OCI-LY7 (cell line): ENCODE results near the gene SGPL1. TPM values are rescaled to one million over a fixed set of nuclear protein-coding genes. Genes with fewer than 3 reads are reported as not detected.

Source experiments
- BruUV-seq: library from RNA; stranded (reverse); fragments of 400-500 nt; replicated peaks from 2 replicates; lab custom pipeline; 2021; lab: Mats Ljungman, UMichigan
- CTCF ChIA-PET: fragments of 300-600 bp; sonication (Branson Sonifier 250); formaldehyde crosslinking; loops from one replicate; lab custom pipeline; 2022; ENCODE audit warnings: antibody characterized with exemption; ENCODE audit not compliant: unreplicated experiment; lab: Charles Lee
- POLR2A ChIA-PET: fragments of 300-600 bp; sonication (Branson Sonifier 250); formaldehyde crosslinking; loops from one replicate; lab custom pipeline; 2022; ENCODE audit warnings: antibody characterized with exemption; lab: Charles Lee
- DNase-seq: peaks from one replicate; pipeline ENCODE4 v3.0.0-alpha.2; 2015; ENCODE audit warnings: low spot score
- H2AFZ ChIP-seq: fragments of 200-600 bp; sonication (generic), shearing (Covaris generic); 2 replicates; pipeline ENCODE4 v1.6.1; 2014; ENCODE audit warnings: mild to moderate bottlenecking, antibody characterized with exemption, low read length, moderate library complexity
- H3K27ac ChIP-seq: fragments of 200-600 bp; sonication (generic); 2 replicates; pipeline ENCODE4 v1.5.1; 2014; ENCODE audit warnings: mixed run types, low read depth, mild to moderate bottlenecking, moderate library complexity, low read length, inconsistent platforms; ENCODE audit not compliant: poor library complexity, severe bottlenecking
- H3K36me3 ChIP-seq: fragments of 200-600 bp; sonication (generic); 2 replicates; pipeline ENCODE4 v1.6.1; 2014; ENCODE audit warnings: mild to moderate bottlenecking, antibody characterized with exemption, low read length, moderate library complexity, mixed read lengths; ENCODE audit not compliant: insufficient read depth
- H3K4me1 ChIP-seq: fragments of 200-600 bp; sonication (generic); 2 replicates; pipeline ENCODE4 v1.5.1; 2014; ENCODE audit warnings: mild to moderate bottlenecking, low read length; ENCODE audit not compliant: insufficient read depth, poor library complexity, severe bottlenecking
- H3K4me2 ChIP-seq: fragments of 200-600 bp; sonication (generic); 2 replicates; pipeline ENCODE4 v1.6.1; 2014; ENCODE audit warnings: mild to moderate bottlenecking, low read length
- H3K4me3 ChIP-seq: fragments of 200-600 bp; sonication (generic); 2 replicates; pipeline ENCODE4 v1.5.1; 2014; ENCODE audit warnings: mild to moderate bottlenecking, low read depth, low read length; ENCODE audit not compliant: poor library complexity, severe bottlenecking
- H3K79me2 ChIP-seq: fragments of 200-600 bp; sonication (generic); 2 replicates; pipeline ENCODE4 v1.6.1; 2016; ENCODE audit warnings: low read depth, mild to moderate bottlenecking, low read length, moderate library complexity, mixed read lengths; ENCODE audit not compliant: insufficient read depth
- H3K9me2 ChIP-seq: fragments of 200-600 bp; sonication (generic); 2 replicates; pipeline ENCODE4 v1.6.1; 2016; ENCODE audit warnings: mild to moderate bottlenecking, low read length, mixed read lengths; ENCODE audit not compliant: insufficient read depth
- H3K9me3 ChIP-seq: fragments of 200-600 bp; sonication (generic); 2 replicates; pipeline ENCODE4 v1.6.1; 2014; ENCODE audit warnings: mild to moderate bottlenecking, mixed run types, low read length, mixed read lengths
- H4K20me1 ChIP-seq: fragments of 200-600 bp; sonication (generic); 2 replicates; pipeline ENCODE4 v1.6.1; 2014; ENCODE audit warnings: mild to moderate bottlenecking, antibody characterized with exemption, low read length, moderate library complexity, mixed read lengths; ENCODE audit not compliant: insufficient read depth
- CTCF ChIP-seq: fragments of 200-600 bp; sonication (generic); conservative IDR thresholded peaks from 2 replicates; pipeline ENCODE4 v1.5.1; 2014; ENCODE audit warnings: mild to moderate bottlenecking, antibody characterized with exemption, low read length, moderate library complexity, mixed read lengths
- EZH2phosphoT487 ChIP-seq: fragments of 200-600 bp; sonication (generic); IDR thresholded peaks from 2 replicates; pipeline ENCODE4 v1.6.1; 2018; ENCODE audit warnings: low read depth, borderline replicate concordance, mild to moderate bottlenecking, mixed run types, antibody characterized with exemption, low read length, moderate library complexity, mixed read lengths
- intact Hi-C: fragments of 100-400 bp; cut with micrococcal nuclease; formaldehyde crosslinking; loops from one replicate; pipeline ENCODE4 v1.10.0; 2022; ENCODE audit not compliant: unreplicated experiment
- total RNA-seq, 2 experiments: library from RNA; depleted of rRNA in 1 of 2; stranded (reverse); fragments of >200 nt in 1 of 2; shearing (Covaris generic) in 1 of 2; gene quantifications; 2 replicates each; pipeline ENCODE4 v1.2.3, GENCODE V29; 2014 to 2022

SGPL1 gene
- total RNA-seq, 2 experiments from 2014 or later, result 11.7 to 25.1 TPM

GRCh38 chr10:70833601-70834000, 17.9 kb downstream of the SGPL1 start:
- TF ChIP-seq CTCF (no peak), EZH2phosphoT487 (no peak)
- Histone ChIP-seq H3K4me3 (no peak overlapping the region), H3K9me3 (peaks cover 6% of the 10 kb centered on the region; the same call in 1 of the 2 replicates), H4K20me1 (peaks cover 4% of the 10 kb centered on the region; the same call in 1 of the 2 replicates), H3K9me2 (no peaks in the 10 kb centered on the region), H3K36me3 (peaks cover 14% of the 10 kb centered on the region), H3K79me2 (no peaks in the 10 kb centered on the region), H3K4me1 (no peaks in the 10 kb centered on the region), H3K27ac (no peak overlapping the region), H2AFZ (no peak overlapping the region), H3K4me2 (no peak overlapping the region)
- BruUV-seq, result no TSS peak
- CTCF ChIA-PET, result no interaction called here
- no peak for DNase-seq
- POLR2A ChIA-PET, result no interaction called here
- intact Hi-C loops, result no loop called here

GRCh38 chr10:70834021-70834420, 18.3 kb downstream of the SGPL1 start:
- no peak overlapping the region for H3K27ac ChIP-seq
- H3K36me3 ChIP-seq, result peaks cover 17% of the 10 kb centered on the region
- no peaks in the 10 kb centered on the region for H3K79me2 ChIP-seq
- H3K9me2 ChIP-seq, result no peaks in the 10 kb centered on the region
- intact Hi-C loops, result no loop called here
- no peak overlapping the region for H3K4me2 ChIP-seq
- TF ChIP-seq EZH2phosphoT487 (no peak), CTCF (no peak)
- no TSS peak for BruUV-seq
- H3K9me3 ChIP-seq, result peaks cover 6% of the 10 kb centered on the region; the same call in 1 of the 2 replicates
- no peak overlapping the region for H2AFZ ChIP-seq
- DNase-seq, result no peak
- ChIA-PET POLR2A (no interaction called here), CTCF (interaction anchor here (0.6 kb wide), 1 partner anchor 16 kb away, joined by 5 read pairs; no protein-coding TSS in a partner anchor)
- no peaks in the 10 kb centered on the region for H3K4me1 ChIP-seq
- H4K20me1 ChIP-seq, result peaks cover 4% of the 10 kb centered on the region; the same call in 1 of the 2 replicates
- H3K4me3 ChIP-seq, result no peak overlapping the region

DNA sequence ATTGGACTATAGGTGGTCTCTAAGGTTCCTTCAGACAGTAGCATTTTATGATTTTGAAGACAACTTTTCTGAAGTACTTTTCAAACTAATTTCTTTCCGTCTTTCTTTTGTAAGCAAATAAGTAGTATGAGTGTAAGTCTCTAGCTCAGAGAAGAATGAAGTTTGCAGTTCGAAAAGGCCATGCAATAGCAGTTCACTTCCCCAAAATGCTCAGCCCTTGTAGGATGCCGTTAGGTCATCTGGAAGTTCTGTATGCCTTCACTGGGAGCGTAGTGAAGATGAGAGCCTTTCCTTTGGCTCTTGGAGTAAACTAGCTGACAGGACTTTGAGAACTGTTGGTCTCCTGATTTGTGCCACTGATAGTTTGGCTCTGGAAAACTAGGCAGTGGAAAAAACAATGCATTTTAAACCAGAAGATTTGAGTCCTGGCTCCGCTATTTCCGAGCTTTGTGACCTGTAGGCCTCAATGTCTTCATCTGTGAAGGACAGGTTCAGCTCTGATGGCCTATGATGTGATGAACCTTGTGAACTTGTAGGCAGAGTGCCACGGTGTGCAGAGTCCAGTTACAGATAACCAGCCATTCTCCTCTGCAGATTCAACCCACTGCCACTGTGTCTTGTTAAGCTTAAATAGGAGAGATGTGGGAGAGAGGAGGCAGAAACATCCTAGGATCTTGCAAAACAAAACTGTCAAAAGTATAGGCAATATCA, 18.8 kb downstream of the SGPL1 start:
- ChIA-PET CTCF (interaction anchor here (0.6 kb wide), 1 partner anchor 16 kb away, joined by 5 read pairs; no protein-coding TSS in a partner anchor), POLR2A (interaction anchor here (0.6 to 0.7 kb wide), 3 partner anchors 27 to 1777 kb away, joined by 3 read pairs; no protein-coding TSS in a partner anchor)
- Histone ChIP-seq H3K36me3 (peaks cover 17% of the 10 kb centered on the region), H3K27ac (no peak overlapping the region), H3K79me2 (no peaks in the 10 kb centered on the region), H3K4me1 (no peaks in the 10 kb centered on the region), H3K9me3 (peaks cover 6% of the 10 kb centered on the region; the same call in 1 of the 2 replicates), H4K20me1 (peaks cover 4% of the 10 kb centered on the region; the same call in 1 of the 2 replicates), H3K9me2 (no peaks in the 10 kb centered on the region), H2AFZ (no peak overlapping the region), H3K4me2 (no peak overlapping the region), H3K4me3 (no peak overlapping the region)
- no peak for TF ChIP-seq CTCF
- no peak for TF ChIP-seq EZH2phosphoT487
- no peak for DNase-seq
- intact Hi-C loops, result no loop called here
- no TSS peak for BruUV-seq
